Vagina (tissue), 2 donors: ENCODE data around the gene CSRP2. TPM values are rescaled to one million over a fixed set of nuclear protein-coding genes. Genes with fewer than 3 reads are reported as not detected.

Experiments
- DNase-seq, 2 donors: peaks; one replicate each; pipeline ENCODE4 v3.0.0-alpha.2; 2017; ENCODE audit errors: extremely low spot score in 2 of 2
- H3K27ac ChIP-seq: fragments of 200-600 bp; sonication (generic); one replicate; pipeline ENCODE4 v1.5.1; 2019
- H3K27me3 ChIP-seq: fragments of 200-600 bp; sonication (generic); one replicate; pipeline ENCODE4 v1.5.1; 2019
- H3K36me3 ChIP-seq, 2 donors: fragments of 200-600 bp; sonication (generic); one replicate each; pipeline ENCODE4 v1.5.1; 2017 to 2019
- H3K4me1 ChIP-seq: fragments of 200-600 bp; sonication (generic); one replicate; pipeline ENCODE4 v1.5.1; 2019
- H3K4me3 ChIP-seq, 2 donors: fragments of 200-600 bp; sonication (generic); 1 replicate in 1 of 2; 2 replicates in 1 of 2; pipeline ENCODE4 v1.5.1; 2016 to 2019
- H3K9me3 ChIP-seq: fragments of 200-600 bp; sonication (generic); one replicate; pipeline ENCODE4 v1.5.1; 2019
- CTCF ChIP-seq, 3 experiments: fragments of 450-650 bp in 2 of 3; fragments of 200-600 bp in 1 of 3; sonication (generic) in 1 of 3; IDR thresholded peaks; one replicate each; pipeline ENCODE4 v1.5.1; 2017 to 2019; ENCODE audit warnings: antibody characterized with exemption in 3 of 3, mild to moderate bottlenecking in 2 of 3, moderate library complexity in 2 of 3
- POLR2A ChIP-seq, 2 donors: fragments of 450-650 bp; IDR thresholded peaks; one replicate each; pipeline ENCODE4 v1.6.1; 2017; ENCODE audit warnings: antibody characterized with exemption in 2 of 2, mild to moderate bottlenecking in 2 of 2, moderate library complexity in 2 of 2
- POLR2AphosphoS5 ChIP-seq, 2 donors: sonication (generic); formaldehyde crosslinking; IDR thresholded peaks; one replicate each; pipeline ENCODE4 v1.9.0; 2017; ENCODE audit warnings: antibody characterized with exemption in 2 of 2, mild to moderate bottlenecking in 2 of 2, low read depth in 1 of 2; ENCODE audit not compliant: insufficient read depth in 1 of 2
- intact Hi-C: fragments of 100-400 bp; cut with DNase I; formaldehyde crosslinking; loops from one replicate; pipeline ENCODE4 v1.15.1; 2023
- total RNA-seq: library from RNA; depleted of rRNA; stranded (reverse); fragments of >200 nt; gene quantifications from one replicate; pipeline ENCODE4 v1.2.3, GENCODE V29; 2016

CSRP2 gene
- total RNA-seq, 1 donor from 2014 or later: 42.0 TPM

GRCh38 chr12:76915361-76916169 lies 36.7 kb upstream of the CSRP2 start:
- intact Hi-C loops: no loop called here
- peak in 1 of 2 donors; percentile 46 for TF ChIP-seq POLR2AphosphoS5 (IDR thresholded peaks at IDR 0.05; ENCODE audit: insufficient read depth in 1 of 2, low read depth in 1 of 2)
- TF ChIP-seq CTCF (IDR thresholded peaks at IDR 0.05): no peak
- Histone ChIP-seq H3K36me3 (no peaks in the 10 kb centered on the region), H3K4me3 (no peak overlapping the region), H3K27me3 (no peaks in the 10 kb centered on the region), H3K9me3 (no peaks in the 10 kb centered on the region), H3K27ac (peak overlapping the region; percentile 66), H3K4me1 (peaks cover 15% of the 10 kb centered on the region)
- DNase-seq: no peak

GRCh38 chr12:76914102-76914859 lies 35.5 kb upstream of the CSRP2 start:
- Histone ChIP-seq H3K27me3 (no peaks in the 10 kb centered on the region), H3K9me3 (no peaks in the 10 kb centered on the region), H3K27ac (peak overlapping the region; percentile 66), H3K36me3 (no peaks in the 10 kb centered on the region), H3K4me1 (peaks cover 8% of the 10 kb centered on the region), H3K4me3 (no peak overlapping the region)
- DNase-seq: no peak
- intact Hi-C loops: no loop called here
- no peak for TF ChIP-seq POLR2A (IDR thresholded peaks at IDR 0.05)
- no peak for TF ChIP-seq CTCF (IDR thresholded peaks at IDR 0.05)
- TF ChIP-seq POLR2AphosphoS5 (IDR thresholded peaks at IDR 0.05; ENCODE audit: insufficient read depth in 1 of 2, low read depth in 1 of 2): no peak

GRCh38 chr12:76909290-76909689 lies 30.5 kb upstream of the CSRP2 start:
- H3K4me3 ChIP-seq: no peak overlapping the region
- no peak overlapping the region for H3K27ac ChIP-seq
- no peaks in the 10 kb centered on the region for H3K36me3 ChIP-seq
- no peaks in the 10 kb centered on the region for H3K27me3 ChIP-seq
- H3K9me3 ChIP-seq: no peaks in the 10 kb centered on the region
- DNase-seq: no peak
- H3K4me1 ChIP-seq: no peaks in the 10 kb centered on the region
- TF ChIP-seq CTCF (IDR thresholded peaks at IDR 0.05) (no peak), POLR2A (IDR thresholded peaks at IDR 0.05) (no peak), POLR2AphosphoS5 (IDR thresholded peaks at IDR 0.05; ENCODE audit: insufficient read depth in 1 of 2, low read depth in 1 of 2) (no peak)
- intact Hi-C loops: no loop called here

GRCh38 chr12:76908303-76909017 lies 29.6 kb upstream of the CSRP2 start:
- no peak overlapping the region for H3K4me3 ChIP-seq
- intact Hi-C loops: no loop called here
- no peak for DNase-seq
- H3K4me1 ChIP-seq: no peaks in the 10 kb centered on the region
- no peak overlapping the region for H3K27ac ChIP-seq
- no peaks in the 10 kb centered on the region for H3K9me3 ChIP-seq
- no peaks in the 10 kb centered on the region for H3K27me3 ChIP-seq
- no peak for TF ChIP-seq POLR2AphosphoS5 (IDR thresholded peaks at IDR 0.05; ENCODE audit: insufficient read depth in 1 of 2, low read depth in 1 of 2)
- no peak for TF ChIP-seq CTCF (IDR thresholded peaks at IDR 0.05)
- TF ChIP-seq POLR2A (IDR thresholded peaks at IDR 0.05): no peak
- no peaks in the 10 kb centered on the region for H3K36me3 ChIP-seq
